GM21360 (cell line): ENCODE measurements around the gene AOC3.
"Not testable (repeated sequence)": the region's sequence is repeated elsewhere in the genome, so short reads cannot be mapped to it uniquely, and the experiment has no call there.

ENCODE experiments used
- ATAC-seq: cut with Tn5 transposase; IDR thresholded peaks from one replicate; pipeline ENCODE4 v1.9.1; 2021; ENCODE audit warnings: mild to moderate bottlenecking, moderate library complexity; ENCODE audit not compliant: unreplicated experiment

AOC3 gene

GRCh38 chr17:42866631-42867575, 15.9 kb downstream of the AOC3 start:
- no peak for ATAC-seq

GRCh38 chr17:42867694-42868261, 16.8 kb downstream of the AOC3 start:
- ATAC-seq, result not testable (repeated sequence)

- no peak for ATAC-seq
Observed at GRCh38 chr17:42868338-42868737, 17.3 kb downstream of the AOC3 start.

GRCh38 chr17:42871647-42872046, 20.6 kb downstream of the AOC3 start:
- no peak for ATAC-seq

GRCh38 chr17:42872251-42872965, 21.4 kb downstream of the AOC3 start:
- ATAC-seq, result no peak

GRCh38 chr17:42873315-42873714, 22.3 kb downstream of the AOC3 start:
- ATAC-seq, result no peak

- not testable (repeated sequence) for ATAC-seq
Observed at GRCh38 chr17:42873932-42874695, 23.1 kb downstream of the AOC3 start.

- no peak for ATAC-seq
Observed at GRCh38 chr17:42877037-42877436, 26.0 kb downstream of the AOC3 start.

GRCh38 chr17:42878123-42878880, 27.3 kb downstream of the AOC3 start:
- no peak for ATAC-seq

GRCh38 chr17:42878924-42879595, 28.1 kb downstream of the AOC3 start:
- no peak for ATAC-seq

GRCh38 chr17:42879596-42879985, 28.6 kb downstream of the AOC3 start:
- ATAC-seq, result no peak

- no peak for ATAC-seq
Observed at GRCh38 chr17:42880776-42881310, 29.8 kb downstream of the AOC3 start.

- ATAC-seq, result not testable (repeated sequence)
Observed at GRCh38 chr17:42881706-42882105, 30.7 kb downstream of the AOC3 start.

GRCh38 chr17:42882166-42882565, 31.2 kb downstream of the AOC3 start:
- ATAC-seq, result no peak

GRCh38 chr17:42883802-42884558, 33.0 kb downstream of the AOC3 start:
- ATAC-seq, result no peak

- not testable (repeated sequence) for ATAC-seq
Observed at GRCh38 chr17:42885806-42886205, 34.8 kb downstream of the AOC3 start.

GRCh38 chr17:42886283-42887176, 35.5 kb downstream of the AOC3 start:
- ATAC-seq, result no peak

GRCh38 chr17:42889809-42890208, 38.8 kb downstream of the AOC3 start:
- ATAC-seq, result no peak
